SU-DHL-6 (cell line): ENCODE measurements around the gene TTLL11.

Source experiments
- H2AFZ ChIP-seq: fragments of 200-600 bp; sonication (generic); 2 replicates; pipeline ENCODE4 v1.6.1; 2014; ENCODE audit warnings: low read depth, mild to moderate bottlenecking, moderate library complexity, mixed read lengths, antibody characterized with exemption, low read length; ENCODE audit not compliant: severe bottlenecking
- H3F3A ChIP-seq: fragments of 200-600 bp; shearing (Covaris generic); 2 replicates; pipeline ENCODE4 v1.6.0; 2016; ENCODE audit warnings: antibody characterized with exemption, mild to moderate bottlenecking; ENCODE audit not compliant: insufficient read depth
- H3K27ac ChIP-seq: fragments of 200-600 bp; sonication (generic); 2 replicates; pipeline ENCODE4 v1.5.1; 2016; ENCODE audit warnings: low read depth, mild to moderate bottlenecking, low read length, moderate library complexity, mixed read lengths
- H3K27me3 ChIP-seq: fragments of 200-600 bp; sonication (generic), shearing (Covaris generic); 2 replicates; pipeline ENCODE4 v1.6.0; 2014; ENCODE audit warnings: mild to moderate bottlenecking, low read length
- H3K36me3 ChIP-seq: fragments of 200-600 bp; sonication (generic); 2 replicates; pipeline ENCODE4 v1.6.1; 2014; ENCODE audit warnings: mild to moderate bottlenecking, low read length, mixed read lengths
- H3K4me2 ChIP-seq: fragments of 300-600, 200-600 bp; shearing (Covaris generic), sonication (generic); 2 replicates; pipeline ENCODE4 v1.6.0; 2014; ENCODE audit warnings: low read length, low read depth, mild to moderate bottlenecking; ENCODE audit not compliant: poor library complexity, severe bottlenecking
- H3K4me3 ChIP-seq: fragments of 200-600 bp; sonication (generic); 2 replicates; pipeline ENCODE4 v1.5.1; 2014; ENCODE audit warnings: antibody characterized with exemption, low read length, mild to moderate bottlenecking, mixed read lengths; ENCODE audit not compliant: insufficient read depth, poor library complexity, severe bottlenecking
- H3K79me2 ChIP-seq: fragments of 200-600 bp; sonication (generic); 2 replicates; pipeline ENCODE4 v1.6.1; 2014; ENCODE audit warnings: mild to moderate bottlenecking, low read length, moderate library complexity; ENCODE audit not compliant: insufficient read depth
- H3K9ac ChIP-seq: fragments of 200-600 bp; sonication (generic); 2 replicates; pipeline ENCODE4 v1.7.0; 2014; ENCODE audit warnings: mild to moderate bottlenecking, low read length
- H3K9me2 ChIP-seq: fragments of 200-600 bp; sonication (generic); replicated peaks from 2 replicates; pipeline ENCODE4 v1.6.1; 2014; ENCODE audit warnings: low read length; ENCODE audit not compliant: insufficient read depth
- H3K9me3 ChIP-seq: fragments of 200-600 bp; sonication (generic); 2 replicates; pipeline ENCODE4 v1.6.1; 2014; ENCODE audit warnings: low read length, mixed read lengths; ENCODE audit not compliant: insufficient read depth
- H4K20me1 ChIP-seq: fragments of 200-600 bp; sonication (generic); 2 replicates; pipeline ENCODE4 v1.6.1; 2014; ENCODE audit warnings: low read depth, mild to moderate bottlenecking, antibody characterized with exemption, low read length, moderate library complexity, mixed read lengths
- CTCF ChIP-seq: fragments of 200-600 bp; sonication (generic); IDR thresholded peaks from one replicate; pipeline ENCODE4 v1.5.1; 2017; ENCODE audit warnings: antibody characterized with exemption, mild to moderate bottlenecking, low read length, moderate library complexity; ENCODE audit not compliant: insufficient read depth, poor library complexity, severe bottlenecking
- EZH2phosphoT487 ChIP-seq: fragments of 200-600 bp; sonication (generic), shearing (Covaris generic); conservative IDR thresholded peaks from 2 replicates; pipeline ENCODE4 v1.6.1; 2018; ENCODE audit warnings: mild to moderate bottlenecking, antibody characterized with exemption, low read length, moderate library complexity, mixed read lengths

Gene TTLL11

GRCh38 chr9:122078557-122078956 is 14.6 kb downstream of the TTLL11 start:
- no peaks in the 10 kb centered on the region for H3K79me2 ChIP-seq
- H2AFZ ChIP-seq = no peak overlapping the region
- TF ChIP-seq CTCF (no peak), EZH2phosphoT487 (no peak)

GRCh38 chr9:122076773-122077172 is 16.3 kb downstream of the TTLL11 start:
- Histone ChIP-seq H3K36me3 (no peaks in the 10 kb centered on the region), H3K9me2 (no peaks in the 10 kb centered on the region), H3K27me3 (no peaks in the 10 kb centered on the region), H3K9ac (no peak overlapping the region), H3K79me2 (no peaks in the 10 kb centered on the region), H2AFZ (no peak overlapping the region), H4K20me1 (no peaks in the 10 kb centered on the region), H3F3A (no peaks in the 10 kb centered on the region), H3K4me3 (no peak overlapping the region), H3K27ac (no peak overlapping the region), H3K9me3 (no peaks in the 10 kb centered on the region), H3K4me2 (no peak overlapping the region)
- TF ChIP-seq EZH2phosphoT487 = no peak
- TF ChIP-seq CTCF = no peak

More at GRCh38 chr9:122078557-122078956, 14.6 kb downstream of the TTLL11 start:
- H3K27me3 ChIP-seq = no peaks in the 10 kb centered on the region
- H4K20me1 ChIP-seq = no peaks in the 10 kb centered on the region
- no peaks in the 10 kb centered on the region for H3K9me3 ChIP-seq
- no peak overlapping the region for H3K9ac ChIP-seq
- no peaks in the 10 kb centered on the region for H3K36me3 ChIP-seq
- no peak overlapping the region for H3K4me3 ChIP-seq
- no peak overlapping the region for H3K4me2 ChIP-seq
- H3F3A ChIP-seq = no peaks in the 10 kb centered on the region
- H3K9me2 ChIP-seq = no peaks in the 10 kb centered on the region
- H3K27ac ChIP-seq = no peak overlapping the region

GRCh38 chr9:122076117-122076516 is 17.0 kb downstream of the TTLL11 start:
- H3K27me3 ChIP-seq = no peaks in the 10 kb centered on the region
- no peak overlapping the region for H2AFZ ChIP-seq
- H4K20me1 ChIP-seq = no peaks in the 10 kb centered on the region
- no peaks in the 10 kb centered on the region for H3K9me2 ChIP-seq
- no peak overlapping the region for H3K9ac ChIP-seq
- no peaks in the 10 kb centered on the region for H3K36me3 ChIP-seq
- TF ChIP-seq EZH2phosphoT487 (no peak), CTCF (no peak)
- no peaks in the 10 kb centered on the region for H3K79me2 ChIP-seq
- H3K9me3 ChIP-seq = no peaks in the 10 kb centered on the region
- no peaks in the 10 kb centered on the region for H3F3A ChIP-seq
- no peak overlapping the region for H3K27ac ChIP-seq
- no peak overlapping the region for H3K4me3 ChIP-seq
- no peak overlapping the region for H3K4me2 ChIP-seq
